ENCODE results near the gene ALDH3B2. TPM values are rescaled to one million over a fixed set of nuclear protein-coding genes. Genes with fewer than 3 reads are reported as not detected.

The ALDH3B2 gene
- total RNA-seq, 1 donor from 2014 or later, result not detected

GRCh38 chr11:67698247-67698646 lies 23.8 kb upstream of the ALDH3B2 start:
- Mint-ChIP-seq H3K27ac (ENCODE audit: unreplicated experiment) (no peak overlapping the region), H3K9me3 (ENCODE audit: low read depth) (peaks cover 6% of the 10 kb centered on the region), H3K36me3 (ENCODE audit: low read depth) (no peaks in the 10 kb centered on the region), H3K4me3 (ENCODE audit: unreplicated experiment) (no peak overlapping the region), H3K27me3 (ENCODE audit: low read depth) (peaks cover 29% of the 10 kb centered on the region), H3K4me1 (ENCODE audit: low read depth) (no peaks in the 10 kb centered on the region)
- DNase-seq (ENCODE audit: low spot score), result no peak
- peak; percentile 18 for TF ChIP-seq CTCF (IDR thresholded peaks at IDR 0.05)

GRCh38 chr11:67697846-67698245 lies 23.4 kb upstream of the ALDH3B2 start:
- H3K36me3 Mint-ChIP-seq (ENCODE audit: low read depth), result no peaks in the 10 kb centered on the region
- peaks cover 28% of the 10 kb centered on the region for H3K27me3 Mint-ChIP-seq (ENCODE audit: low read depth)
- no peak overlapping the region for H3K4me3 Mint-ChIP-seq (ENCODE audit: unreplicated experiment)
- no peaks in the 10 kb centered on the region for H3K4me1 Mint-ChIP-seq (ENCODE audit: low read depth)
- no peak for DNase-seq (ENCODE audit: low spot score)
- no peak for TF ChIP-seq CTCF (IDR thresholded peaks at IDR 0.05)
- H3K27ac Mint-ChIP-seq (ENCODE audit: unreplicated experiment), result no peak overlapping the region
- H3K9me3 Mint-ChIP-seq (ENCODE audit: low read depth), result peaks cover 6% of the 10 kb centered on the region

GRCh38 chr11:67696998-67697397 lies 22.6 kb upstream of the ALDH3B2 start:
- Mint-ChIP-seq H3K27ac (ENCODE audit: unreplicated experiment) (no peak overlapping the region), H3K4me3 (ENCODE audit: unreplicated experiment) (no peak overlapping the region), H3K36me3 (ENCODE audit: low read depth) (no peaks in the 10 kb centered on the region), H3K4me1 (ENCODE audit: low read depth) (no peaks in the 10 kb centered on the region), H3K27me3 (ENCODE audit: low read depth) (peaks cover 28% of the 10 kb centered on the region), H3K9me3 (ENCODE audit: low read depth) (peaks cover 6% of the 10 kb centered on the region)
- no peak for DNase-seq (ENCODE audit: low spot score)
- no peak for TF ChIP-seq CTCF (IDR thresholded peaks at IDR 0.05)

- Mint-ChIP-seq H3K36me3 (ENCODE audit: low read depth) (no peaks in the 10 kb centered on the region), H3K27me3 (ENCODE audit: low read depth) (peaks cover 32% of the 10 kb centered on the region), H3K4me3 (ENCODE audit: unreplicated experiment) (no peak overlapping the region), H3K4me1 (ENCODE audit: low read depth) (no peaks in the 10 kb centered on the region), H3K27ac (ENCODE audit: unreplicated experiment) (no peak overlapping the region), H3K9me3 (ENCODE audit: low read depth) (peaks cover 6% of the 10 kb centered on the region)
- TF ChIP-seq CTCF (IDR thresholded peaks at IDR 0.05), result no peak
- no peak for DNase-seq (ENCODE audit: low spot score)
These were observed 21.2 kb upstream of the ALDH3B2 start for GRCh38 chr11:67695606-67696005.

GRCh38 chr11:67694875-67695555 lies 20.6 kb upstream of the ALDH3B2 start:
- TF ChIP-seq CTCF (IDR thresholded peaks at IDR 0.05), result no peak
- H3K4me1 Mint-ChIP-seq (ENCODE audit: low read depth), result no peaks in the 10 kb centered on the region
- H3K9me3 Mint-ChIP-seq (ENCODE audit: low read depth), result peaks cover 6% of the 10 kb centered on the region
- DNase-seq (ENCODE audit: low spot score), result no peak
- H3K4me3 Mint-ChIP-seq (ENCODE audit: unreplicated experiment), result no peak overlapping the region
- H3K36me3 Mint-ChIP-seq (ENCODE audit: low read depth), result no peaks in the 10 kb centered on the region
- H3K27me3 Mint-ChIP-seq (ENCODE audit: low read depth), result peaks cover 34% of the 10 kb centered on the region
- H3K27ac Mint-ChIP-seq (ENCODE audit: unreplicated experiment), result no peak overlapping the region

All from chondrocyte (in vitro differentiated cells).